PC-3 (cell line): ENCODE data around the gene OR2B2. TPM values are rescaled to one million over a fixed set of nuclear protein-coding genes. Genes with fewer than 3 reads are reported as not detected.
"Not testable (repeated sequence)": the region's sequence is repeated elsewhere in the genome, so short reads cannot be mapped to it uniquely, and the experiment has no call there.

Source experiments
- ATAC-seq: fragments of 200-7000 bp; cut with Tn5 transposase; 2 replicates; pipeline ENCODE4 v1.9.1; 2020; ENCODE audit warnings: mild to moderate bottlenecking, moderate library complexity
- BruUV-seq: library from RNA; stranded (reverse); fragments of 400-500 nt; replicated peaks from 2 replicates; lab custom pipeline; 2021; lab: Mats Ljungman, UMichigan
- CTCF ChIA-PET: fragments of 300-600 bp; sonication (Branson Sonifier 250); formaldehyde crosslinking; loops from one replicate; lab custom pipeline; 2022; ENCODE audit warnings: antibody characterized with exemption; lab: Charles Lee
- POLR2A ChIA-PET: fragments of 300-600 bp; sonication (Branson Sonifier 250); formaldehyde crosslinking; loops from one replicate; lab custom pipeline; 2022; ENCODE audit warnings: antibody characterized with exemption; ENCODE audit not compliant: unreplicated experiment; lab: Charles Lee
- DNase-seq: peaks from one replicate; pipeline ENCODE4 v3.0.0-alpha.2; 2015
- H2AFZ ChIP-seq: fragments of 300-600 bp; sonication (generic); 2 replicates; pipeline ENCODE4 v1.6.0; 2016; ENCODE audit warnings: antibody characterized with exemption, low read length
- H3F3A ChIP-seq: fragments of 300-600 bp; sonication (generic); one replicate; pipeline ENCODE4 v1.6.0; 2017; ENCODE audit warnings: antibody characterized with exemption, low read length, control low read depth, mild to moderate bottlenecking; ENCODE audit not compliant: unreplicated experiment
- H3K27ac ChIP-seq: fragments of 300-600 bp; sonication (generic); 2 replicates; pipeline ENCODE4 v1.5.1; 2016; ENCODE audit warnings: mild to moderate bottlenecking, low read length
- H3K27me3 ChIP-seq: fragments of 300-600 bp; sonication (generic); 2 replicates; pipeline ENCODE4 v1.6.1; 2016; ENCODE audit warnings: low read length, mixed read lengths
- H3K36me3 ChIP-seq: fragments of 300-600 bp; sonication (generic); 2 replicates; pipeline ENCODE4 v1.6.1; 2016; ENCODE audit warnings: low read depth, mixed run types, low read length, mixed read lengths
- H3K4me1 ChIP-seq: fragments of 300-600 bp; sonication (generic); 2 replicates; pipeline ENCODE4 v1.5.1; 2016; ENCODE audit warnings: low read length; ENCODE audit not compliant: insufficient read depth
- H3K4me2 ChIP-seq: fragments of 300-600 bp; sonication (generic); 2 replicates; pipeline ENCODE4 v1.6.0; 2016; ENCODE audit warnings: low read length
- H3K4me3 ChIP-seq: fragments of 300-600 bp; sonication (generic); 2 replicates; pipeline ENCODE4 v1.5.1; 2016; ENCODE audit warnings: mild to moderate bottlenecking, low read length, mixed read lengths
- H3K79me2 ChIP-seq: fragments of 300-600 bp; sonication (generic); 2 replicates; pipeline ENCODE4 v1.6.1; 2017; ENCODE audit warnings: low read length, mixed read lengths
- H3K9ac ChIP-seq: fragments of 300-600 bp; sonication (generic); 2 replicates; pipeline ENCODE4 v1.6.0; 2016; ENCODE audit warnings: mild to moderate bottlenecking, low read length
- H3K9me2 ChIP-seq: fragments of 300-600 bp; sonication (generic); replicated peaks from 2 replicates; pipeline ENCODE4 v1.6.1; 2016; ENCODE audit warnings: mixed run types, low read length, mixed read lengths
- H3K9me3 ChIP-seq: fragments of 300-600 bp; sonication (generic); 2 replicates; pipeline ENCODE4 v1.6.1; 2016; ENCODE audit warnings: low read length, mixed read lengths
- H4K20me1 ChIP-seq: fragments of 300-600 bp; sonication (generic); 2 replicates; pipeline ENCODE4 v1.6.1; 2016; ENCODE audit warnings: low read length, mixed read lengths
- EZH2 ChIP-seq: fragments of 300-600 bp; sonication (generic); IDR thresholded peaks from one replicate; pipeline ENCODE4 v1.6.1; 2017; ENCODE audit warnings: antibody characterized with exemption, mild to moderate bottlenecking, low read length; ENCODE audit not compliant: unreplicated experiment
- EZH2phosphoT487 ChIP-seq: fragments of 300-600 bp; sonication (generic); IDR thresholded peaks from 2 replicates; pipeline ENCODE4 v1.6.1; 2018; ENCODE audit warnings: mild to moderate bottlenecking, antibody characterized with exemption, low read length, borderline replicate concordance
- intact Hi-C: fragments of 100-400 bp; cut with micrococcal nuclease; formaldehyde crosslinking; loops from 2 replicates; pipeline ENCODE4 v1.9.0; 2023
- total RNA-seq: library from RNA; depleted of rRNA; stranded (reverse); fragments of >200 nt; gene quantifications from 2 replicates; pipeline ENCODE4 v1.2.3, GENCODE V29; 2014
- TF ChIP-seq, protein P1 (sequence below): fragments of 300-600 bp; sonication (generic); conservative IDR thresholded peaks from 2 replicates; pipeline ENCODE4 v1.5.1; 2017; ENCODE audit warnings: antibody characterized with exemption, low read depth, mild to moderate bottlenecking, low read length

The OR2B2 gene
- total RNA-seq, 1 experiment from 2014 or later = not detected

DNA sequence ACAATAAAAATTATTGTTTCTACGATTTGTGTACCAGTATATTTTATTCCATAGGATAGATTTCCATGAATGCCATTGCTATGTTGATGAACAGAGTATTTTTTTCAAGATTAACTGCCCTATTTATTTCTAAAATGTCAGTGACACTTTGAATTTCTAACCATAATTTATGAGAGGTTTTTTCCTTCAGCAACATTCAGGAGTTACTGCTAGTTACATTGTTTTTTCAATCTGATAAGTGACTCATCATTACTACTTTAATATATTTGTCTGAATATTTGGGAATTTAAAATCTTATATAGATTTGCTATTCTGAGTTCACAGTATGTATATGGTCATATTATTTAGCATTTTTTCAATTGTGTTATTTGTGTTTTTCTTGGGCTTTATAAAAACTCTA is 38.8 kb upstream of the OR2B2 start:
- intact Hi-C loops = no loop called here
- no peaks in the 10 kb centered on the region for H3K9me2 ChIP-seq

DNA sequence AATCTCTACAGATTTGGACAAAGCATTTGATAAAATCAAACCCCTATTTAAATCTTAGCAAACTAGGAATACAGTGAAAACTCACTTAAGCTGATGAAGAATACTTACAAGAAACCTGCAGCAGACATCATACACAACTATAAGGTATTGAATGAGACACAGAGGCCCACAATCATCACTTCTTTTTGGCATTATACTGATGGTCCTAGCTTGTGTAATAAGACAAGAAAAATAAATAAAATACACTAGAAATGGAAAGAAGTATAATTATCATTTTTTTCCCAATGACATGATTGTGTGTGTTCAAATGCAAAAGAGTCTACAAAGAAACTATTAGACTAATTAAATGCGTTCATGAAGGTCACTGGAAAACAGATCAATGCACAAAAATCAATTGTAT is 36.0 kb upstream of the OR2B2 start:
- CTCF ChIA-PET = no interaction called here

More for the DNA sequence above, 38.8 kb upstream of the OR2B2 start:
- Histone ChIP-seq H3K4me3 (no peak overlapping the region), H3K9me3 (no peaks in the 10 kb centered on the region), H4K20me1 (no peaks in the 10 kb centered on the region), H3K79me2 (no peaks in the 10 kb centered on the region), H3K4me1 (no peaks in the 10 kb centered on the region), H3K36me3 (no peaks in the 10 kb centered on the region), H3K4me2 (no peak overlapping the region), H2AFZ (no peak overlapping the region), H3F3A (no peaks in the 10 kb centered on the region), H3K27me3 (no peaks in the 10 kb centered on the region), H3K9ac (no peak overlapping the region), H3K27ac (no peak overlapping the region)
- BruUV-seq = no TSS peak
- ATAC-seq (no peak), DNase-seq (no peak)
- POLR2A ChIA-PET = no interaction called here
- CTCF ChIA-PET = no interaction called here
- TF ChIP-seq EZH2 = no peak
- no peak for TF ChIP-seq EZH2phosphoT487
- TF ChIP-seq, protein P1, sequence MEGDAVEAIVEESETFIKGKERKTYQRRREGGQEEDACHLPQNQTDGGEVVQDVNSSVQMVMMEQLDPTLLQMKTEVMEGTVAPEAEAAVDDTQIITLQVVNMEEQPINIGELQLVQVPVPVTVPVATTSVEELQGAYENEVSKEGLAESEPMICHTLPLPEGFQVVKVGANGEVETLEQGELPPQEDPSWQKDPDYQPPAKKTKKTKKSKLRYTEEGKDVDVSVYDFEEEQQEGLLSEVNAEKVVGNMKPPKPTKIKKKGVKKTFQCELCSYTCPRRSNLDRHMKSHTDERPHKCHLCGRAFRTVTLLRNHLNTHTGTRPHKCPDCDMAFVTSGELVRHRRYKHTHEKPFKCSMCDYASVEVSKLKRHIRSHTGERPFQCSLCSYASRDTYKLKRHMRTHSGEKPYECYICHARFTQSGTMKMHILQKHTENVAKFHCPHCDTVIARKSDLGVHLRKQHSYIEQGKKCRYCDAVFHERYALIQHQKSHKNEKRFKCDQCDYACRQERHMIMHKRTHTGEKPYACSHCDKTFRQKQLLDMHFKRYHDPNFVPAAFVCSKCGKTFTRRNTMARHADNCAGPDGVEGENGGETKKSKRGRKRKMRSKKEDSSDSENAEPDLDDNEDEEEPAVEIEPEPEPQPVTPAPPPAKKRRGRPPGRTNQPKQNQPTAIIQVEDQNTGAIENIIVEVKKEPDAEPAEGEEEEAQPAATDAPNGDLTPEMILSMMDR = no peak

DNA sequence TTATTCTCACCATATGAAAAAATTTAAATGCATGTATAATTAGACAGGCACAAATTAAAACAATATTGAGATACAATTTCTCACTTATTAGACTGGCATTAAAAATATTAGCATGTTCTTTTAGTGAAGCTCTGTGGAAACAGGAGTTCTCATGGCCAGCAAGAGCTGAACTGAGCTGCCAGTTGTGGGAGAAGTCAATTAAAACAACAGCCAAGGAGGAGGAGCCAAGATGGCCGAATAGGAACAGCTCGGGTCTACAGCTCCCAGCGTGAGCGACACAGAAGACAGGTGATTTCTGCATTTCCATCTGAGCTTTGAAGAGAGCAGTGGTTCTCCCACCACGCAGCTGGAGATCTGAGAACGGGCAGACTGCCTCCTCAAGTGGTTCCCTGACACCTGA is 30.9 kb upstream of the OR2B2 start:
- H3K4me2 ChIP-seq, ATAC-seq, H4K20me1 ChIP-seq, intact Hi-C loops, H3K27ac ChIP-seq, H3K9me2 ChIP-seq, BruUV-seq, H2AFZ ChIP-seq, H3K79me2 ChIP-seq, POLR2A ChIA-PET, H3K4me3 ChIP-seq, H3K27me3 ChIP-seq, H3K4me1 ChIP-seq, H3K9me3 ChIP-seq, H3K36me3 ChIP-seq, DNase-seq, CTCF ChIA-PET, H3K9ac ChIP-seq, H3F3A ChIP-seq: not testable (repeated sequence)

More for the DNA sequence above, 36.0 kb upstream of the OR2B2 start:
- no peaks in the 10 kb centered on the region for H3K36me3 ChIP-seq
- no TSS peak for BruUV-seq
- H2AFZ ChIP-seq = no peak overlapping the region
- DNase-seq (no peak), ATAC-seq (no peak)
- H3K4me1 ChIP-seq = no peaks in the 10 kb centered on the region
- H4K20me1 ChIP-seq = no peaks in the 10 kb centered on the region
- POLR2A ChIA-PET = no interaction called here
- no peak overlapping the region for H3K4me2 ChIP-seq
- H3F3A ChIP-seq = no peaks in the 10 kb centered on the region
- no peaks in the 10 kb centered on the region for H3K79me2 ChIP-seq
- H3K4me3 ChIP-seq = no peak overlapping the region
- H3K9me3 ChIP-seq = no peaks in the 10 kb centered on the region
- H3K9ac ChIP-seq = no peak overlapping the region
- TF ChIP-seq, protein P1 = no peak
- TF ChIP-seq EZH2phosphoT487 = no peak
- TF ChIP-seq EZH2 = no peak
- H3K27me3 ChIP-seq = no peaks in the 10 kb centered on the region
- no peaks in the 10 kb centered on the region for H3K9me2 ChIP-seq
- H3K27ac ChIP-seq = no peak overlapping the region
- intact Hi-C loops = no loop called here
